ENCODE measurements around the gene CLCN4. TPM values are rescaled to one million over a fixed set of nuclear protein-coding genes. Genes with fewer than 3 reads are reported as not detected.

CLCN4 gene
- total RNA-seq, 4 donors from 2014 or later: 3.9 to 6.7 (median 5.3) TPM

- H3K9me3 ChIP-seq: no peaks in the 10 kb centered on the region
- 80 to 98% methylated on average over 5 of the region's 5 CpGs for WGBS, 2 donors
- H3K27ac ChIP-seq: no peak overlapping the region
- no peak overlapping the region for H3K4me3 ChIP-seq
- no peak for DNase-seq (ENCODE audit: low spot score in 2 of 2)
- H3K27me3 ChIP-seq: no peaks in the 10 kb centered on the region
- TF ChIP-seq CTCF (IDR thresholded peaks at IDR 0.05): no peak
- no peak for TF ChIP-seq POLR2A (IDR thresholded peaks at IDR 0.05)
- TF ChIP-seq EP300 (IDR thresholded peaks at IDR 0.05): no peak
- no peaks in the 10 kb centered on the region for H3K4me1 ChIP-seq
- H3K36me3 ChIP-seq: no peaks in the 10 kb centered on the region
These were observed 85.3 kb downstream of the CLCN4 start for GRCh38 chrX:10242026-10242425.

- TF ChIP-seq CTCF (IDR thresholded peaks at IDR 0.05) (no peak), EP300 (IDR thresholded peaks at IDR 0.05) (no peak), POLR2A (IDR thresholded peaks at IDR 0.05) (no peak)
- H3K4me1 ChIP-seq: no peaks in the 10 kb centered on the region
- no peak overlapping the region for H3K4me3 ChIP-seq
- DNase-seq (ENCODE audit: low spot score in 2 of 2): no peak
- H3K27me3 ChIP-seq: no peaks in the 10 kb centered on the region
- no peaks in the 10 kb centered on the region for H3K36me3 ChIP-seq
- no peaks in the 10 kb centered on the region for H3K9me3 ChIP-seq
- 78 to 82% methylated on average over 4 of the region's 4 CpGs for whole genome bisulfite sequencing, 2 donors
- H3K27ac ChIP-seq: no peak overlapping the region
These were observed 86.3 kb downstream of the CLCN4 start for GRCh38 chrX:10243106-10243505.

DNA sequence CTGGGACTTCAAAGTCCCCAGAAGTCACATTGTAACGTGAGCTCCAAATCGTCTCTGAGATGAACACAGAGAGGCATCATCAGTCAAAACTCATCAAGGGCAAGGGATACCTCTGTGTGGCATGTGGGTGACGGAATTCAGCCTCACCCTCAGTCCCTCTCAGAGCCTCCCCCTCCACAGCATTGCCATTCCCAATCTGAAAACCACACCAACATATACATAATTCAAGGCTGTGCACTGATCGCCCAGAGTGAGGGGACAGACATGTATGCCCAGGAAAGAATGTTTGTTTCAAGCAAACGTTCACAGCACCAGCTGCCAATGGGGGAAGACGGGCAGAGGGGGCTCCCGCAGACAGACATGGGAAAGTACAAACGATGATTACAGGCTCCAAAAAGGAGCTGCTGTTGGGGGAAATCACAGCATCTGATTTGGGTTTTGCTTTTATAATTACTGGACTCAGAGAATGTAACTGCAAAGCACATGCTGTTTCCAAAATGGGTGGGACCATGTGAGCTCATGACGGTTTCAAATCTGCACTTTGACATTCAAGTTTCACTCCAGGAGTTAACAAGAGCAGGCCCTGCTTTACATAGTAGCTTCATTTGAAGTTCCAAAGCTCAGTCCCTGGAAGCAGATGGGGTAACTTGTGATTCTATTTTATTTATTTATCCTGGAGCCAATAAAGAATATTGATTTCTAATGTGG lies 88.3 kb downstream of the CLCN4 start:
- no peak for DNase-seq (ENCODE audit: low spot score in 2 of 2)
- H3K9me3 ChIP-seq: no peaks in the 10 kb centered on the region
- no peak overlapping the region for H3K27ac ChIP-seq
- H3K4me1 ChIP-seq: no peaks in the 10 kb centered on the region
- H3K4me3 ChIP-seq: no peak overlapping the region
- no peak for TF ChIP-seq EP300 (IDR thresholded peaks at IDR 0.05)
- no peak for TF ChIP-seq CTCF (IDR thresholded peaks at IDR 0.05)
- TF ChIP-seq POLR2A (IDR thresholded peaks at IDR 0.05): no peak
- no peaks in the 10 kb centered on the region for H3K27me3 ChIP-seq
- WGBS, 2 donors: 52 to 54% methylated on average over 9 of the region's 9 CpGs
- no peaks in the 10 kb centered on the region for H3K36me3 ChIP-seq

GRCh38 chrX:10245886-10246285 lies 89.1 kb downstream of the CLCN4 start:
- WGBS, 2 donors: 79 to 92% methylated on average over 4 of the region's 4 CpGs
- TF ChIP-seq POLR2A (IDR thresholded peaks at IDR 0.05): no peak
- no peak overlapping the region for H3K4me3 ChIP-seq
- H3K27me3 ChIP-seq: no peaks in the 10 kb centered on the region
- no peak overlapping the region for H3K27ac ChIP-seq
- no peaks in the 10 kb centered on the region for H3K36me3 ChIP-seq
- no peak for DNase-seq (ENCODE audit: low spot score in 2 of 2)
- no peaks in the 10 kb centered on the region for H3K4me1 ChIP-seq
- no peaks in the 10 kb centered on the region for H3K9me3 ChIP-seq

DNA sequence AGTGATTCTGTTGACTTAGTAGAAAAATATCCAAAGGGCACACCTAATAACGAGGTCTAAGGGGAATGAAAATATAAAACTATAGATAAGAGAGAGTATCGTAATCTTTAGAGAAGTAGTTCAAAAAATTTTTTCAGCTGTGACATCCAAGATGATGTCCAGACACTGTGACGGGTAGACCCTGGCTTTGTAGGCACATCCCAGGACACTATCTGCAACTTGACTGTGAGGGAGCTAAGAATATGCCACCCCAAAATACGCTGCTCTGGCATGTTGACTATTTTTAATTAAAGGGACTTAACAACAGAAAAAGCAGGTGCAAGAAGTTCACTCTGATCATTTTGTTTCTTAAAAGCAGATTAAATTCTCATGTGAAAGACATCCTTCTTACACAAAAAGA lies 89.5 kb downstream of the CLCN4 start:
- H3K4me3 ChIP-seq: no peak overlapping the region
- H3K9me3 ChIP-seq: no peaks in the 10 kb centered on the region
- no peak overlapping the region for H3K27ac ChIP-seq
- H3K36me3 ChIP-seq: no peaks in the 10 kb centered on the region
- no peaks in the 10 kb centered on the region for H3K4me1 ChIP-seq
- TF ChIP-seq EP300 (IDR thresholded peaks at IDR 0.05) (no peak), POLR2A (IDR thresholded peaks at IDR 0.05) (no peak), CTCF (IDR thresholded peaks at IDR 0.05) (no peak)
- DNase-seq (ENCODE audit: low spot score in 2 of 2): no peak
- no peaks in the 10 kb centered on the region for H3K27me3 ChIP-seq
- WGBS, 2 donors: 77 to 90% methylated on average over 4 of the region's 4 CpGs

Data from tibial nerve (tissue), 4 donors.